ENCODE data around the gene MARCKS. TPM values are rescaled to one million over a fixed set of nuclear protein-coding genes. Genes with fewer than 3 reads are reported as not detected.
"Not testable (repeated sequence)": the region's sequence is repeated elsewhere in the genome, so short reads cannot be mapped to it uniquely, and the experiment has no call there.

Gene MARCKS
- total RNA-seq, 1 donor from 2014 or later = 442 TPM

DNA sequence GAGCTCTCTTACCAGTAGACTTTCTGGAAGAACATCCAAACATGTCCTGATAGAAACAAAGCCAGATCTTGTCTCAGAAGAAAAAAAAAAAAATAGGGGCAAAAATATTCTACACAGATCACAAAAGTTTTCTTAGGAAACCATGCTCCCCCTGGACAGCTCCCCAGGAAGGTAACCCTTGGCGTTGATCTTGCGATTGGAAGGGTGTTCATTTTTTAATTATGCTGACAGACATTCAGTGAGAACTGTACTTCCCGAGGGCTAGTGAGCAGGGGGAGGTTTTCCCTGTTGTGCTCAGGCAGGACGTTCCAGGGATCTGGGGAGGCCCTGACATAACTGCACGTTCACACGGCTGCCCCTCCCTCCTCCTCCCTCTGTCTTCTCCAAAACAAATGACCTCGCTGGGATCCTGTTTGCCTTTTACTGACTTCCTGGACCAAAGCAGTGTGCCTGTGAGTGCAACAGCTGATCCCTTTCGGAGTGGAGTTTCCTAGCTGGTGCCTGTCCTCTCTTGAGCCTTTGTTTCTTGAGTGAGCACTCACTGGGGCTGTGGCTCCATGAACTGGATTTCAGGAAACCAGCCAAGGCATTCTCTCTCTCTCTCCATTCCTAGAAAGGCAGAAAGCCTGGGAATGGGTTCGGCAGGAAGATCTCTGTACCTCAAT, 46.7 kb downstream of the MARCKS start:
- TF ChIP-seq, protein P1, sequence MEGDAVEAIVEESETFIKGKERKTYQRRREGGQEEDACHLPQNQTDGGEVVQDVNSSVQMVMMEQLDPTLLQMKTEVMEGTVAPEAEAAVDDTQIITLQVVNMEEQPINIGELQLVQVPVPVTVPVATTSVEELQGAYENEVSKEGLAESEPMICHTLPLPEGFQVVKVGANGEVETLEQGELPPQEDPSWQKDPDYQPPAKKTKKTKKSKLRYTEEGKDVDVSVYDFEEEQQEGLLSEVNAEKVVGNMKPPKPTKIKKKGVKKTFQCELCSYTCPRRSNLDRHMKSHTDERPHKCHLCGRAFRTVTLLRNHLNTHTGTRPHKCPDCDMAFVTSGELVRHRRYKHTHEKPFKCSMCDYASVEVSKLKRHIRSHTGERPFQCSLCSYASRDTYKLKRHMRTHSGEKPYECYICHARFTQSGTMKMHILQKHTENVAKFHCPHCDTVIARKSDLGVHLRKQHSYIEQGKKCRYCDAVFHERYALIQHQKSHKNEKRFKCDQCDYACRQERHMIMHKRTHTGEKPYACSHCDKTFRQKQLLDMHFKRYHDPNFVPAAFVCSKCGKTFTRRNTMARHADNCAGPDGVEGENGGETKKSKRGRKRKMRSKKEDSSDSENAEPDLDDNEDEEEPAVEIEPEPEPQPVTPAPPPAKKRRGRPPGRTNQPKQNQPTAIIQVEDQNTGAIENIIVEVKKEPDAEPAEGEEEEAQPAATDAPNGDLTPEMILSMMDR (IDR thresholded peaks at IDR 0.05; ENCODE audit: partially characterized antibody, unreplicated experiment) = no peak
- H3K9me3 Mint-ChIP-seq (ENCODE audit: unreplicated experiment) = no peaks in the 10 kb centered on the region
- no peaks in the 10 kb centered on the region for H3K36me3 Mint-ChIP-seq (ENCODE audit: unreplicated experiment)
- no peak overlapping the region for H3K4me3 Mint-ChIP-seq (ENCODE audit: unreplicated experiment)
- no peak for DNase-seq
- peaks cover 2% of the 10 kb centered on the region for H3K27me3 Mint-ChIP-seq (ENCODE audit: unreplicated experiment)
- H3K27ac Mint-ChIP-seq (ENCODE audit: unreplicated experiment) = no peak overlapping the region
- H3K4me1 Mint-ChIP-seq (ENCODE audit: low read depth, unreplicated experiment) = no peaks in the 10 kb centered on the region

DNA sequence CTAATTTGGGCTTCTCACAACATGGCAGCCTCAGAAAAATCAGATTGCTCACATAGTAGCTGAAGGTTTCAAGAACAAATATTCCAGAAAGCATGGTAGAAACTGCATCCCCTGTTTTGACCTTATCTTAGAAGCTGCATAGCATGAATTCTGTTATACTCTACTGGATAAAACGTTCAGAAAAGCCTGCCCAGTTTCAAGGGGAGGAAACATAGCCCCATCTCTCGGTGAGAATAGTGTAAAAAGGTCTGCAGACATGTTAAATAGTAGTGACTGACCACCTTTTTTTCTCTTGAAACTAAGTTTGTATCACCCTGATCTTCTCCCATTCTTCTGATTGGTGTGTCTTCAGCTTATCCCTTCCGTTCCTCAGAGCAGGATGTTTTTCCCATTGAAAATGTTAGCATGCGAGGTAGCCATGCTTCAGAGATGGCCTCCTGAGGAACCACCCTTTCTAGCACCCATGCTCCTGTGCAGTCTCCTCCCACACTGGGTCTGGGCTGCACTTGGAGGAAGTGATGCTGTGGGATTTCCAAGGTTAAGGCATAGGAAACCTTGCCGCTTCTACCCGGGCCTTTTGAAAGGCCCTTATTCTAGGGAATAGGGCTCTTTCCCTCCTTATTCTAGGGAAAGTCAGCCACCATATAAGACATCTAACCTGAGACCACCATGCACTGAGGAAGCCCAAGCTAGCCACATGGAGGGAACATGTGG, 50.1 kb downstream of the MARCKS start:
- no peak for DNase-seq
- TF ChIP-seq, protein P1 (IDR thresholded peaks at IDR 0.05; ENCODE audit: partially characterized antibody, unreplicated experiment) = no peak
- Mint-ChIP-seq H3K36me3 (ENCODE audit: unreplicated experiment) (no peaks in the 10 kb centered on the region), H3K4me3 (ENCODE audit: unreplicated experiment) (no peak overlapping the region), H3K9me3 (ENCODE audit: unreplicated experiment) (peaks cover 1% of the 10 kb centered on the region), H3K27me3 (ENCODE audit: unreplicated experiment) (peaks cover 3% of the 10 kb centered on the region), H3K4me1 (ENCODE audit: low read depth, unreplicated experiment) (no peaks in the 10 kb centered on the region), H3K27ac (ENCODE audit: unreplicated experiment) (no peak overlapping the region)

DNA sequence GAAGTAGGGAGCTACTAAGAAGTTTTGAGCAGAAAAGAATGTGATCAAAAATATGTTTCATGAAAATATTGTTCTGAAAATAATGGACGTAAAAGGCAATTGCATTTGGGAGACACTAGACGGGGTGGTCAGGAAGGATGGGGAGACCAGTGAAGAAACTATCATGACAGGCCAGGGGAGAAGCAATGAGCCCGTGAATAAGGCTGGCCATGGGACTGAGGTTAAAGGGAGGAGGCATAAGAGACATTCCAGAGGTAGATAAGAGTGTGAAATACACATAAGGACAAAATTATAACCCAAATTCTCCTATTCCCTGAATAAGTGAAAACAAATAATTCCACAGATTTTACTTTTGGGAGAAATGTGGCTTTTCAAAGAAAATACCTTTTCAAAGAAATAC, 51.7 kb downstream of the MARCKS start:
- DNase-seq = no peak
- no peak overlapping the region for H3K4me3 Mint-ChIP-seq (ENCODE audit: unreplicated experiment)
- peaks cover 3% of the 10 kb centered on the region for H3K27me3 Mint-ChIP-seq (ENCODE audit: unreplicated experiment)
- peaks cover 5% of the 10 kb centered on the region for H3K36me3 Mint-ChIP-seq (ENCODE audit: unreplicated experiment)
- no peaks in the 10 kb centered on the region for H3K4me1 Mint-ChIP-seq (ENCODE audit: low read depth, unreplicated experiment)
- TF ChIP-seq, protein P1 (IDR thresholded peaks at IDR 0.05; ENCODE audit: partially characterized antibody, unreplicated experiment) = no peak
- no peak overlapping the region for H3K27ac Mint-ChIP-seq (ENCODE audit: unreplicated experiment)
- peaks cover 1% of the 10 kb centered on the region for H3K9me3 Mint-ChIP-seq (ENCODE audit: unreplicated experiment)

DNA sequence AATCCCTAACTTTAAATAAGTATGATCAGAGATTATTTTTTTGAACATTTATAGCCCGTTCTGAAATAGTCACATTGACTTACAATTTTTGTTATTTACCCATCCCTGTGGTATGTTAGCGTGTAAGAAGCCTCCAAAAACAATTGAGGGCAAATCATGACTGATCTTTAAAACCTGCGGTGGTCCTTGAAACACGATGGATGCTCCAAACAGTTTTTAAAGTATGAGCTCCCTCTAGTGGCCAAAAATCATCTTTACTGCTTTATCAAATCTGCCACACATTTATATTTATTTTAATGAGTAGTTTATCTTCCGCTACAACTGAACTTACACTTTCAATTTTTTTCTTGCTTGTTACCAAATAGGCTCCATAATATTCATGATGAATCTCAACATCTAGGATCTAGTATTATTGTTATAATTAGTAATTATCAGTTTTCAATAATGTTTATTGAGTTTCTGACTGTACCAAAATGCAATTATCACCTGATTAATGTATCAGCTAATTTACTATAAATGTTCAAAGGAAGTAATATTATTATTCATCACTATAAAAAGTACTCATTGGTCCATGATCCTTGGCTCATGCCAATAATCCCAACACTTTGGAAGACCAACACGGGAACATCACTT, 52.2 kb downstream of the MARCKS start:
- TF ChIP-seq, protein P1 (IDR thresholded peaks at IDR 0.05; ENCODE audit: partially characterized antibody, unreplicated experiment) = peak; percentile 95
- no peak overlapping the region for H3K4me3 Mint-ChIP-seq (ENCODE audit: unreplicated experiment)
- peaks cover 9% of the 10 kb centered on the region for H3K36me3 Mint-ChIP-seq (ENCODE audit: unreplicated experiment)
- no peaks in the 10 kb centered on the region for H3K4me1 Mint-ChIP-seq (ENCODE audit: low read depth, unreplicated experiment)
- H3K27me3 Mint-ChIP-seq (ENCODE audit: unreplicated experiment) = peaks cover 3% of the 10 kb centered on the region
- H3K27ac Mint-ChIP-seq (ENCODE audit: unreplicated experiment) = no peak overlapping the region
- H3K9me3 Mint-ChIP-seq (ENCODE audit: unreplicated experiment) = peaks cover 1% of the 10 kb centered on the region
- DNase-seq = no peak

DNA sequence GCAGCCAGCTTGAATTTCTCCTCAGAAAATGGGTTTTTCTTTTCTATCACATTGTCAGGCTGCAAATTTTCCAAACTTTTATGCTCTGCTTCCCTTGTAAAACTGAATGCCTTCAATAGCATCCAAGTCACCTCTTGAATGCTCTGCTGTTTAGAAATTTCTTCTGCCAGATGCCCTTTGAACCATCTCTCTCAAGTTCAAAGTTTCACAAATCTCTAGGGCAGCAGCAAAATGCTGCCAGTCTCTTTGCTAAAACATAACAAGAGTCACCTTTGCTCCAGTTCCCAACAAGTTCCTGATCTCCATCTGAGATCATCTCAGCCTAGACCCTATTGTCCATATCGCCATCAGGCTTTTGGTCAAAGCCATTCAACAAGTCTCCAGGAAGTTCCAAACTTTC, 53.1 kb downstream of the MARCKS start:
- not testable (repeated sequence) for H3K4me3 Mint-ChIP-seq (ENCODE audit: unreplicated experiment); H3K27ac Mint-ChIP-seq (ENCODE audit: unreplicated experiment); H3K9me3 Mint-ChIP-seq (ENCODE audit: unreplicated experiment); H3K4me1 Mint-ChIP-seq (ENCODE audit: low read depth, unreplicated experiment); H3K36me3 Mint-ChIP-seq (ENCODE audit: unreplicated experiment); DNase-seq; H3K27me3 Mint-ChIP-seq (ENCODE audit: unreplicated experiment)

Other genes with a start within 250 kb of the MARCKS start
- gene HDAC2, start 113.8 kb downstream of the MARCKS start, total RNA-seq (ENCODE audit: unreplicated experiment) = 389 TPM